Right ventricle myocardium superior (tissue), 1 donor: Measurements from ENCODE around the gene ST6GALNAC6. TPM values are rescaled to one million over a fixed set of nuclear protein-coding genes. Genes with fewer than 3 reads are reported as not detected.
"Not testable (repeated sequence)": the region's sequence is repeated elsewhere in the genome, so short reads cannot be mapped to it uniquely, and the experiment has no call there.

Source experiments
- ATAC-seq: fragments of 200-7000 bp; cut with Tn5 transposase; one replicate; pipeline ENCODE4 v1.9.1; 2020; ENCODE audit warnings: mild to moderate bottlenecking; ENCODE audit not compliant: poor library complexity
- DNase-seq: peaks from one replicate; pipeline ENCODE4 v3.0.0-alpha.2; 2020
- intact Hi-C: fragments of 100-400 bp; cut with DNase I; formaldehyde crosslinking; loops from one replicate; pipeline ENCODE4 v1.11.2; 2022
- total RNA-seq: library from RNA; stranded (reverse); fragmentation: NEBNext Ultra II Directional; extraction: Animal tissue kit (Norgen Biotek cat#: 25700); gene quantifications from one replicate; pipeline ENCODE4 v1.2.1, GENCODE V29; 2021
- donor health status: DM: no; HTN: yes; CAD: no; lungs with severe emphysema.

Gene ST6GALNAC6
- total RNA-seq, 1 donor from 2014 or later, result 38.2 TPM

GRCh38 chr9:127905004-127905728 lies 5.8 kb upstream of the ST6GALNAC6 start:
- no peak for DNase-seq
- intact Hi-C loops, result no loop called here
- peak; percentile 11 for ATAC-seq

GRCh38 chr9:127904561-127905003 lies 5.2 kb upstream of the ST6GALNAC6 start:
- intact Hi-C loops, result no loop called here
- DNase-seq (no peak), ATAC-seq (peak; percentile 4)

GRCh38 chr9:127903557-127904475 lies 4.4 kb upstream of the ST6GALNAC6 start:
- DNase-seq (peak; percentile 86), ATAC-seq (peak; percentile 21)
- intact Hi-C loops, result no loop called here

GRCh38 chr9:127898433-127899127 lies 823 bp downstream of the ST6GALNAC6 start:
- ATAC-seq (peak; percentile 50), DNase-seq (peak; percentile 62)
- intact Hi-C loops, result no loop called here

GRCh38 chr9:127897193-127897692 lies 2.2 kb downstream of the ST6GALNAC6 start:
- intact Hi-C loops, result no loop called here
- ATAC-seq (peak; percentile 86), DNase-seq (peak; percentile 88)

- DNase-seq (no peak), ATAC-seq (no peak)
Measured at GRCh38 chr9:127896395-127897192, 2.8 kb downstream of the ST6GALNAC6 start.

GRCh38 chr9:127895811-127896210 lies 3.6 kb downstream of the ST6GALNAC6 start:
- ATAC-seq (no peak), DNase-seq (no peak)
- intact Hi-C loops, result no loop called here

More at GRCh38 chr9:127896395-127897192, 2.8 kb downstream of the ST6GALNAC6 start:
- intact Hi-C loops, result no loop called here

GRCh38 chr9:127893392-127893791 lies 6.0 kb downstream of the ST6GALNAC6 start:
- ATAC-seq (no peak), DNase-seq (no peak)
- intact Hi-C loops, result no loop called here

GRCh38 chr9:127892831-127893230 lies 6.6 kb downstream of the ST6GALNAC6 start:
- ATAC-seq, result no peak
- intact Hi-C loops, result no loop called here
- DNase-seq, result no peak

- ATAC-seq (no peak), DNase-seq (no peak)
- intact Hi-C loops, result no loop called here
Measured at GRCh38 chr9:127890053-127890452, 9.3 kb downstream of the ST6GALNAC6 start.

GRCh38 chr9:127887792-127888191 lies 11.6 kb downstream of the ST6GALNAC6 start:
- intact Hi-C loops, result no loop called here
- no peak for ATAC-seq
- no peak for DNase-seq

GRCh38 chr9:127886401-127886972 lies 12.9 kb downstream of the ST6GALNAC6 start:
- ATAC-seq (no peak), DNase-seq (no peak)
- intact Hi-C loops, result no loop called here

GRCh38 chr9:127885508-127886281 lies 13.7 kb downstream of the ST6GALNAC6 start:
- intact Hi-C loops, result no loop called here
- no peak for DNase-seq
- no peak for ATAC-seq

- DNase-seq (no peak), ATAC-seq (peak; percentile 8)
- intact Hi-C loops, result no loop called here
Measured at GRCh38 chr9:127884976-127885490, 14.4 kb downstream of the ST6GALNAC6 start.

- intact Hi-C loops, result no loop called here
- DNase-seq (peak; percentile 70), ATAC-seq (peak; percentile 60)
Measured at GRCh38 chr9:127884427-127884911, 14.9 kb downstream of the ST6GALNAC6 start.

- peak; percentile 8 for ATAC-seq
- intact Hi-C loops, result no loop called here
Measured at GRCh38 chr9:127883959-127884358, 15.4 kb downstream of the ST6GALNAC6 start.

GRCh38 chr9:127881715-127882114 lies 17.7 kb downstream of the ST6GALNAC6 start:
- DNase-seq, intact Hi-C loops, ATAC-seq: not testable (repeated sequence)

More at GRCh38 chr9:127883959-127884358, 15.4 kb downstream of the ST6GALNAC6 start:
- DNase-seq, result no peak
